ENCODE measurements around the gene RHCE.
"Not testable (repeated sequence)": the region's sequence is repeated elsewhere in the genome, so short reads cannot be mapped to it uniquely, and the experiment has no call there.

RHCE gene

DNA sequence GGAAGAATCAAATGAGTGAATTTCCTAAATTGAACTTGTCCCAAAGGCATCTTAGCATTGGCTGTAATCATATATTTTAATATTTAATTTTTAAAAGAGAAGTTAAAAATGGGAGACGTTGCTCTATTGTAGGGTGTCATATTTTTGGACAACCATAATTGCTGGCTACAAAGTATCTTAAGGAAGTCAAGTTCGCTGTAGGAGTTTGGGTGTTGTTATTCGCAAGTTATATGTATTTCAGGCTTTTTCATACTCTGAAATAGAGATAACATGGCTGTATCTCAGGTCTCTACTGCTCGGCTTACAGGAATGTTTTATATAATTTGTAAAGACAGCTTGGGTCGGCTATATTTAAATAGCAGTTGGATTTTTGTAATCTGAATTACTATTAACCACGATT is 81.6 kb downstream of the RHCE start:
- DNase-seq: no peak

DNA sequence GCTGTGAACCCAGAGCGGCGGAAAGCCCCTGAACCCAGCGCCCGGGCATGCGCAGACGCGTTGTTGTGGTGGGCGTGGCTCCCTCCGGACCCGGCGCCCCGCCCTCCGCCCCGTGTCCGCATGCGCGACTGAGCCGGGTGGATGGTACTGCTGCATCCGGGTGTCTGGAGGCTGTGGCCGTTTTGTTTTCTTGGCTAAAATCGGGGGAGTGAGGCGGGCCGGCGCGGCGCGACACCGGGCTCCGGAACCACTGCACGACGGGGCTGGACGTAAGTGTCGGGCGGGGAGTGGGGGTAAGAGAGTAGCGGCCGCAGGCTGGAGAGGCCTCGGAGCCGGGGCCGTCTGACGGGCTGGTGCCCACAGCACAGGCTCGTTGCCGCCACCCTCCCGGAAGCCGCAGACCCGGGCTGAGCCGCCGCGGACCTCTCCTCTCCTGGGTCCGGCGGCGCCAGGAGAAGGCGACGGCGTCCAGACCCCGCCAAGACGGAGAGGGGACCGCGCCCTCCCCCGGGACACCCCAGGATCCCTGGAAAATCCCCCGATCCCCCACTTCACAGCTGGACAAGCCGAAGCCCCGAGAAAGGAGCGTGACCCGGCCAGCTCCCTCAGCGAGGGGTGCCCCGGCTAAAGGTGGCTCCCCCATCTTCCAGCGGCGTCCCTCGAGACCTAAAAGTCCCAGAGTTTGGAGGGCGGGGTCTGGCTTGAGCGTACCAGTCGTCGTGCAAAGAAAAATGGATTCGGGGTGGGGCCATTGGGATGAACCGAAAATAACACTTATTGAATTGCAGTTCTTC is 82.2 kb downstream of the RHCE start, which contains the start of gene TMEM50A:
TSS of gene TMEM50A (plus strand) at position 147 of the 794 bp plus-strand sequence. CDS start 2,153 bp downstream, outside the sequence.
- peak; percentile 15 for DNase-seq

DNA sequence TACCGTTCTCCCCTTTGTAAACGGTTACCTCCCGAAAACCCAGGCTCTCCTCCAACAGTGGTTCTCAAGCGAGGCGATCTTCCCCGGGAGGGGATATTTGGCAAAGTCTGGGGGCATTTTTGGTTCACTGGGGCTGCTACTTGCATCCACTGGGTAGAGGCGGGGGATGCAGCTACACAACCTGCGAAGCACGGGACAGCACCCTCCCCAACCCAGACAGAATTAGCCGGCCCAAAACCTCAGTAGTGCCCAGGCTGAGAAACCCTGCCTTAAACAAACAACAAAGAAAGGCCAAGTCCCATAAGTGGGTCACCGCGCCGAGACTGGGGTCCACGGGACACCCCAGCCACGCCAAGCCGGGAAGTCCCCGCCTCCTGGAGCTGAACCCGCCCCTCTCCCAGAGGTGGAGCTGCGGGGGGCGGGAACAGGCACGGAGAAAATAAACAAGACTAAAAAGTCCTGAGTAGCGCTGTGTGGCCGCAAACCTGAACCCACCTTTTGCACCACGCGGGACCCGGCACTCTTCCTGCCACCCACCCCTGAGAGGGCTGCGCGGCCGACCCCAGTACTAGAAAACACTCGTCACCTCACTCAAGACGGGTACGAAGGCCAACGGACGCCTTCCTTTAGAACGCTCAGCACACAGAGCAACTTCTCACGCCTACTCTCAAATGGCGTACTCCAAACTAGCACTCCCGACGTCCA is 83.0 kb downstream of the RHCE start:
- DNase-seq: not testable (repeated sequence)

DNA sequence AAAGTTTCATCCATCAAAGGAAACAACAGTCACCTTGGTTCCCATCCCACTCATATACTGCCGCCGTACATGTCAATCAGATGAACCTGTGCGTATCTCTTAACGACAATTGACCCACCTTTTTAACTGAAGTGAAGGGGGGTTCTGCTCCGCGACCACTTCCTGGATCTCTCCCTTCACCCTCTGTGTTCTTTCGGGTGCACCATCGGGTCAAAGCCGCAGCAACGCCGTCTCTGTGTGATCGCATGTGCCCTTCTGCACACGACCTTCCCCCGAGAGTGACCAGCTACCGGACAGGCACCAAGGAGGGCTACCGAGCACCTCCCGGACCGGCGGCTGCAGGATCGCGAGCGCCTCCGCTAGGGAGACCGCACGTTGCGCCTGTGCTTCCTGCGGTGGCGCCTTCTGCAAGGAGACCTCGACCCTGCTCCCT is 83.7 kb downstream of the RHCE start:
- DNase-seq: not testable (repeated sequence)

DNA sequence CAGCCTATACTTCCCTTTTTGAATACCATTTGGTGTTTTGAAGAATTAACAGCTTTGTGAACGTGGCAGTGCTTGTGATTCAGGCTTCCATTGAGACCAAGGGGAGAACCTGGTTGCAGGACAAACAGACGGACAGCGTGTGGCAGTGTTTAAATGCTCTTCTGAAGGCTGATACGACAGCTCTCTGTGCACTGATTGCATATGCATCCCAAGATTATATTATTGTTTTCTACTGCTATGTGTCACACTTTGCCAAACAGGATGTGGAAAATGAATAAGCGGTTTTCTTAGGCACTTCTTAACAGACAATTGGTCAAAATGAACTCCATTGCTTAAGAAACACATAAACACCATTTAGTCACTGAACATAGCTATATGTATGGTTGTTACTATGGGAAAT is 90.7 kb downstream of the RHCE start:
- not testable (repeated sequence) for DNase-seq

DNA sequence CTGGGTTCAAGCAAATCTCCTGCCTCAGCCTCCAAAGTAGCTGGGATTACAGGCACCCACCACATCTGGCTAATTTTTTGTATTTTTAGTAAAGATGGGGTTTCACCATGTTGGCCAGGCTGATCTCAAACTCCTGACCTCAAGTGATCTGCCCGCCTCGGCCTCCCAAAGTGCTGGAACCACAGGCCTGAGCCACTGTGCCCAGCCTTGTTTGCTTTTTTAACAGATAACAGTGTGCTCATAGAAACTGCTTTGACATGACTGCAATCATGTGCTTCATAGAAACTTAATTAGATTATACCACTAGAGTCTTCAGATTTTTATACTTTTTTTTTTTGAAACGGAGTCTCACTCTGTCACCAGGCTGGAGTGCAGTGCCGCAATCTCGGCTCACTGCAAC is 91.3 kb downstream of the RHCE start:
- not testable (repeated sequence) for DNase-seq

DNA sequence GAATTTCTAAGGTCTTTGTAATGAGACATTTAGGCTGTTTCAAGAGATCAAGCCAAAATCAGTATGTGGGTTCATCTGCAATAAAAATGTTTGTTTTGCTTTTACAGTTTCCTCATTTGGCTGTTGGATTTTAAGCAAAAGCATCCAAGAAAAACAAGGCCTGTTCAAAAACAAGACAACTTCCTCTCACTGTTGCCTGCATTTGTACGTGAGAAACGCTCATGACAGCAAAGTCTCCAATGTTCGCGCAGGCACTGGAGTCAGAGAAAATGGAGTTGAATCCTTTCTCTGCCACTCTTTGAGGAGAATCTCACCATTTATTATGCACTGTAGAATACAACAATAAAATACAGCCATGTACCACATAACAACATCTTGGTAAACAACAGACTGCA is 91.8 kb downstream of the RHCE start:
- DNase-seq: not testable (repeated sequence)

DNA sequence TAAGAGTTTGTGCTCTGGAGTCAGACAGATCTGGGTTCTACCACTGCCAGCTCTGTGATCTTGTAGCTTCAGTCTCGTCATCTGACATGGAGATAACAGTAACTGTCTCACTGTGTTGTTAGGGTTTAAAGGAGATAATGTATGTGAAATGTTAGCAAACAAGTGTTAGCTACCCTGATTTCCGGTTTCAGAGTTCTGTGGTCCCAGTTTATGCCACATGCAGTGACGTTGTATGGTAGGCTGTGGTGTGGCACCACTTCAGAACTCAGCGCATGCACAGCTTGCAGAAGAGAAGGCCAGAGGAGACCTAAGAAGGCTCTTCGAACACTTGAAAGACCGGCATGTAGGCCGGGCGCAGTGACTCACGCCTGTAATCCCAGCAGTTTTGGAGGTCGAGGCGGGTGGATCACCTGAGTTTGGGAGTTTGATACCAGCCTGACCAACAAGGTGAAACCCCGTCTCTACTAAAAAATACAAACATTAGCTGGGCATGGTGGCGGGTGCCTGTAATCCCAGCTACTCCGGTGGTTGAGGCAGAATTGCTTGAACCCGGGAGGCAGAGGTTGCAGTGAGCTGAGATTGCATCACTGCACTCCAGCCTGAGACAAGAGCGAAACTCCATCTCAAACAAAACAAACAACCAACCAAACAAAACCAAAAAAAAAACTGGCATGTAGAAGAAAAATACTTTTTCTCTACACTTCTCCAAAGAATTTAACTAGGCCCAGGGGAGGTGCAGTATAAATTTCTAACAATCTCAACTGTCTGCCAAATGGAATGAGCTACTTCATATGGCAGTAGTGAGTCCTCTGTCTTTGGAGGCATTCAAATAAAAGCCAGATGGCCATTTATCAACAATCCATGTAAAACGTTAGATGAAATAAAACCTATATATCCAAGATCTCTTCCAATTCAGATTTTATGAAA is 92.5 kb downstream of the RHCE start:
- not testable (repeated sequence) for DNase-seq

DNA sequence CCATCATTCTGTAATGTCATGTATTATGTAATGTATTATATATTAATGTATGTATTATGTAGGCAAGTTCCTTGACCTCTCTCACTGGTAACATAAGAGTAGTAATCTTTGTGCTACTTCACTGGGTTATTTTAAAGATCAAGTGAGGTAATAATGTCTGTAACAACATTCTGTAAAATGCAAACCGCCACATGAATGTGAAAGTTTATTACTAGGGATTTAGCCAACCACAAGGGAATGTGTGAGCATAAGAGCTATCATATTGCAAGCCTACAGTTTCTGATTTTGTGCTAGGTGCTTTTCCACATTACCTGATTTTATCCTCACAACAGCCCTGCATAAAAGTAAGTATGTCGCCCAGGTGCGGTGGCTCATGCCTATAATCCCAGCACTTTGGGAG is 96.2 kb downstream of the RHCE start:
- not testable (repeated sequence) for DNase-seq

DNA sequence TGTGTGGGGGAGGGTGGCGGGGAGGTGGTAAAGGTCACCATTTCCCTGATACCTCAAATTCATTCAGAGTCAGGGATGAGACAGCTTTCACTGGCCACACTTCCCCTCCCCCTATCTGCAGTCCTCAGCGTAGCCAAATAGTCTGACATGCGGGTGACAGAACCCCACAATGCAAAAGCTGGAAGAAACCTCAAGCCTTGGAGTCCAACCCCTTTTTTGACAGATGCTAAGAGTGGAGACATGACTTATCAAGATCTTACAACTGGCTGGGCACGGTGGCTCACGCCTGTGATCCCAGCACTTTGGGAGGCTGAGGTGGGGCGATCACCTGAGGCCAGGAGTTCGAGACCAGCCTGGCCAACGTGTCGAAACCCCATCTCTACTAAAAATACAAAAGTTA is 98.5 kb downstream of the RHCE start:
- DNase-seq: not testable (repeated sequence)

DNA sequence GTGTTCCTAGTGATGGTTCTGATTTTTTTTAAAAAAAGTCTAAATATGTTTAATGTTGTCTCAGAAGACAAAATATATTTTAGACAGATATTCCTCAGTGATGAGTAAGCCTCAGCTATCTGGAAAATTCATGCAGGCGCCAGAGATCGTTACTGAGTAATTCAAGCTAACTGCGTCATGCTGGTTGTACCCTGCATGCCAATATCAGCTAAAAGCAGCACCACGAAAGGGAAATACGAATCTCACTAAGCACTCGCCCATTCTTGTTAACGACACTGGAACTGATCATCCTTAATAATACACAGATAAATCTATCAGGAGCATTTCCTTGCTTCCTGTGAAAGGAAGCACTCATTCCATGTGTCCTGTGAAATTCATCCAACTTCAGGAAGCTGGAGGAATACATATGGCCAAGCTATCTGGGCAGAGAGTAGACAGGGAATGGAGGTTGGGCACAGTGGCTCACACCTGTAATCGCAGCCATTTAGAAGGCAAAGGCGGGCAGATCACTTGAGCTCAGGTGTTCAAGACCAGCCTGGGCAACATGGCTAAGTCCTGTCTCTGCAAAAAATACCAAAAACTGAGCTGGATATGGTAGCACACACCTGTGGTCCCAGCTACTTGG is 100.2 kb downstream of the RHCE start:
- not testable (repeated sequence) for DNase-seq

DNA sequence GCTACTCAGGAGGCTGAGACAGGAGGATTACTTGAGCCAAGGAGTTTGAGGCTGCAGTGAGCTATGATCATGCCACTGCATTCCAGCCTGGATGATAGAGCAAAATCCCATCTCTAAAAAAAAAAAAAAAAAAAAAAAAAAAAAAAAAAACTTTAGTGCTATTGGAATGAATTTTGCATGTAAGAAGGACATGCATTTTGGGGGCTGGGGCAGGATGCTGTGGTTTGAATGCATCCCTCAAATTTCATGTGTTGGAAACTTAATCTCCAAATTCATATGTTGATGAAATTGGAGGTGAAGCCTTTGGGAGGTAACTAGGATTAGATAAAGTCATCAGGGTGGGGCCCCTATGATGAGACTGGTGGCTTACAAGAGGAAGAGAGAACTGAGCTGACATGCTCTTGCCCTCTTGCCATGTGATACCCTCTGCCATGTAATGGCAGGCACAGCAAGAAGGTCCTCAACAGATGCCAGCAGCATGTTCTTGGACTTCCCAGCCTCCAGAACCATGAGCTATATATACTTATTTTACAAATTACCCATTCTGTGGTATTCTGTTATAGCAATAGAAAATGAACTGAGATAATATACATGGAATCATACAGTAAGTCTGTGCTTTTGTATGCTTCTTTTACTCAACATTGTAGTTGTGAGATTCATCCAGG is 107.7 kb downstream of the RHCE start:
- DNase-seq: not testable (repeated sequence)
